GM23248 (cell line): ENCODE data around the gene PDIA4.
"Not testable (repeated sequence)": the region's sequence is repeated elsewhere in the genome, so short reads cannot be mapped to it uniquely, and the experiment has no call there.

Source experiments
- EZH2 ChIP-seq: fragments of 200-600 bp; sonication (generic); IDR thresholded peaks from 2 replicates; pipeline ENCODE4 v1.6.1; 2018; ENCODE audit warnings: antibody characterized with exemption, mild to moderate bottlenecking; ENCODE audit not compliant: insufficient read depth, poor library complexity, severe bottlenecking
- EZH2phosphoT487 ChIP-seq: fragments of 200-600 bp; sonication (generic); IDR thresholded peaks from 2 replicates; pipeline ENCODE4 v1.6.1; 2018; ENCODE audit warnings: antibody characterized with exemption, moderate library complexity, mild to moderate bottlenecking, low read depth; ENCODE audit not compliant: insufficient read depth

DNA sequence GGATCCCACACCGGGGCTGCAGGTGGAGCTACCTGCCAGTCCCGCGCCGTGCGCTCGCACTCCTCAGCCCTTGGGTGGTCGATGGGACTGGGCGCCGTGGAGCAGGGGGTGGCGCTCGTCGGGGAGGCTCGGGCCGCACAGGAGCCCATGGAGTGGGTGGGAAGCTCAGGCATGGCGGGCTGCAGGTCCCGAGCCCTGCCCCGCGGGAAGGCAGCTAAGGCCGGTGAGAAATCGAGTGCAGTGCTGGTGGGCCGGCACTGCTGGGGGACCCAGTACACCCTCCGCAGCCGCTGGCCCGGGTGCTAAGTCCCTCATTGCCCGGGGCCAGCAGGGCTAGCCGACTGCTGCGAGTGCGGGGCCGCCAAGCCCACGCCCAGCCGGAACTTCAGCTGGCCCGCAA, 10.3 kb upstream of the PDIA4 start:
- not testable (repeated sequence) for TF ChIP-seq EZH2, EZH2phosphoT487
